ENCODE results near the gene RPL28.

GRCh38 chr19:55360902-55361301 lies 24.8 kb upstream of the RPL28 start:
- TF ChIP-seq CTCF (IDR thresholded peaks at IDR 0.05; ENCODE audit: low read depth, low read length) (no peak), EZH2phosphoT487 (IDR thresholded peaks at IDR 0.05; ENCODE audit: low read depth) (no peak)
